Endodermal cell (in vitro differentiated cells): ENCODE measurements around the gene PAIP2B. TPM values are rescaled to one million over a fixed set of nuclear protein-coding genes. Genes with fewer than 3 reads are reported as not detected.

ENCODE experiments used
- DNase-seq: peaks from one replicate; pipeline ENCODE4 v3.0.0-alpha.2; 2017
- H3K27ac ChIP-seq: 2 replicates; pipeline ENCODE4 v1.5.1; 2013; ENCODE audit warnings: mild to moderate bottlenecking, low read depth, low read length, moderate library complexity
- H3K27me3 ChIP-seq: 2 replicates; pipeline ENCODE4 v1.6.1; 2013; ENCODE audit warnings: mild to moderate bottlenecking, low read length, moderate library complexity; ENCODE audit not compliant: insufficient read depth, control insufficient read depth, poor library complexity, severe bottlenecking
- H3K36me3 ChIP-seq: 2 replicates; pipeline ENCODE4 v1.7.0; 2013; ENCODE audit warnings: mild to moderate bottlenecking, low read length, moderate library complexity; ENCODE audit not compliant: control insufficient read depth, insufficient read depth
- H3K4me1 ChIP-seq: one replicate; pipeline ENCODE4 v1.7.0; 2013; ENCODE audit warnings: low read length; ENCODE audit not compliant: control insufficient read depth, insufficient read depth
- H3K4me3 ChIP-seq: 2 replicates; pipeline ENCODE4 v1.5.1; 2013; ENCODE audit warnings: mild to moderate bottlenecking, low read length, moderate library complexity
- H3K9ac ChIP-seq: 2 replicates; pipeline ENCODE4 v1.6.1; 2013; ENCODE audit warnings: mild to moderate bottlenecking, low read length, moderate library complexity; ENCODE audit not compliant: poor library complexity, severe bottlenecking; ENCODE audit errors: extremely low read depth
- H3K9me3 ChIP-seq: 2 replicates; pipeline ENCODE4 v1.6.1; 2013; ENCODE audit warnings: mild to moderate bottlenecking, low read length, moderate library complexity; ENCODE audit not compliant: control insufficient read depth
- H3K27ac Mint-ChIP-seq: 2 replicates; pipeline ENCODE4 v1.8.0; 2020; ENCODE audit warnings: mixed read lengths
- H3K27me3 Mint-ChIP-seq: 2 replicates; pipeline ENCODE4 v1.8.0; 2021; ENCODE audit warnings: mild to moderate bottlenecking, mixed read lengths; ENCODE audit not compliant: insufficient read depth
- H3K36me3 Mint-ChIP-seq: 2 replicates; pipeline ENCODE4 v1.8.0; 2020; ENCODE audit warnings: low read depth, mixed read lengths
- H3K4me1 Mint-ChIP-seq: 2 replicates; pipeline ENCODE4 v1.8.0; 2020; ENCODE audit warnings: mixed read lengths
- H3K4me3 Mint-ChIP-seq: 2 replicates; pipeline ENCODE4 v1.8.0; 2020; ENCODE audit warnings: mild to moderate bottlenecking, moderate library complexity, mixed read lengths
- H3K9me3 Mint-ChIP-seq: 2 replicates; pipeline ENCODE4 v1.8.0; 2020; ENCODE audit warnings: mild to moderate bottlenecking, mixed read lengths
- CTCF ChIP-seq: fragments of 200-600 bp; sonication (generic); conservative IDR thresholded peaks from 2 replicates; pipeline ENCODE4 v1.5.0; 2021; ENCODE audit warnings: antibody characterized with exemption, mild to moderate bottlenecking
- WGBS, 2 experiments: methylation state at CpG; one replicate each; pipeline versions ENCODE4 v1.1.5 to v1.1.7; 2013; ENCODE audit warnings: missing lambda C conversion rate in 2 of 2, mixed read lengths in 1 of 2; ENCODE audit not compliant: insufficient coverage in 1 of 2, insufficient read length in 1 of 2; 5-methylcytosine and 5-hydroxymethylcytosine counted together
- total RNA-seq, 2 donors: library from RNA; stranded (reverse); fragmentation: NEBNext Ultra II Directional in 1 of 2; extraction: Animal tissue kit (Norgen Biotek cat#: 25700) in 1 of 2; gene quantifications; 2 replicates in 1 of 2; 3 replicates in 1 of 2; pipeline ENCODE4 v1.2.1, GENCODE V29; 2021

The PAIP2B gene
- total RNA-seq, 2 donors from 2014 or later, result 21.2 to 29.6 TPM

- H3K27me3 Mint-ChIP-seq, result no peaks in the 10 kb centered on the region
Measured at GRCh38 chr2:71153585-71154224, 73.2 kb downstream of the PAIP2B start.

GRCh38 chr2:71151620-71152019 lies 75.3 kb downstream of the PAIP2B start:
- H3K27ac Mint-ChIP-seq, result no peak overlapping the region

More at GRCh38 chr2:71153585-71154224, 73.2 kb downstream of the PAIP2B start:
- Mint-ChIP-seq H3K9me3 (no peaks in the 10 kb centered on the region), H3K4me3 (no peak overlapping the region), H3K27ac (no peak overlapping the region), H3K4me1 (peaks cover 14% of the 10 kb centered on the region), H3K36me3 (peaks cover 14% of the 10 kb centered on the region)
- Histone ChIP-seq H3K4me3 (no peak overlapping the region), H3K9ac (no peak overlapping the region), H3K9me3 (no peaks in the 10 kb centered on the region), H3K27me3 (no peaks in the 10 kb centered on the region), H3K36me3 (peaks cover 16% of the 10 kb centered on the region), H3K4me1 (no peaks in the 10 kb centered on the region), H3K27ac (no peak overlapping the region)
- TF ChIP-seq CTCF, result no peak
- no peak for DNase-seq
- WGBS, 2 experiments, result 76 to 86% methylated on average over 5 to 11 of the region's 11 CpGs

GRCh38 chr2:71150082-71150816 lies 76.7 kb downstream of the PAIP2B start:
- no peaks in the 10 kb centered on the region for H3K27me3 Mint-ChIP-seq
- Histone ChIP-seq H3K36me3 (peaks cover 48% of the 10 kb centered on the region), H3K4me1 (no peaks in the 10 kb centered on the region), H3K4me3 (no peak overlapping the region), H3K27ac (no peak overlapping the region), H3K27me3 (no peaks in the 10 kb centered on the region), H3K9ac (no peak overlapping the region), H3K9me3 (no peaks in the 10 kb centered on the region)
- peak; percentile 58 for TF ChIP-seq CTCF
- H3K4me1 Mint-ChIP-seq, result no peaks in the 10 kb centered on the region
- peaks cover 39% of the 10 kb centered on the region for H3K36me3 Mint-ChIP-seq
- H3K27ac Mint-ChIP-seq, result no peak overlapping the region
- 60 to 88% methylated on average over 1 to 3 of the region's 3 CpGs for WGBS, 2 experiments
- no peak for DNase-seq
- H3K4me3 Mint-ChIP-seq, result no peak overlapping the region
- H3K9me3 Mint-ChIP-seq, result no peaks in the 10 kb centered on the region

More at GRCh38 chr2:71151620-71152019, 75.3 kb downstream of the PAIP2B start:
- no peaks in the 10 kb centered on the region for H3K27me3 Mint-ChIP-seq
- peak; percentile 50 for TF ChIP-seq CTCF
- no peak overlapping the region for H3K9ac ChIP-seq
- no peak overlapping the region for H3K27ac ChIP-seq
- WGBS, 2 experiments, result 88 to 93% methylated on average over 1 of the region's 1 CpG
- H3K36me3 Mint-ChIP-seq, result peaks cover 28% of the 10 kb centered on the region
- H3K36me3 ChIP-seq, result peaks cover 35% of the 10 kb centered on the region
- H3K9me3 Mint-ChIP-seq, result no peaks in the 10 kb centered on the region
- H3K4me1 ChIP-seq, result no peaks in the 10 kb centered on the region
- H3K4me3 ChIP-seq, result no peak overlapping the region
- H3K9me3 ChIP-seq, result no peaks in the 10 kb centered on the region
- no peaks in the 10 kb centered on the region for H3K27me3 ChIP-seq
- no peak overlapping the region for H3K4me3 Mint-ChIP-seq
- DNase-seq, result no peak
- H3K4me1 Mint-ChIP-seq, result no peaks in the 10 kb centered on the region
